ENCODE results near the gene TANK. TPM values are rescaled to one million over a fixed set of nuclear protein-coding genes. Genes with fewer than 3 reads are reported as not detected.

The TANK gene
- total RNA-seq, 2 donors from 2014 or later = 28.5 to 40.2 TPM

GRCh38 chr2:161170958-161171932, 11.0 kb downstream of the TANK start:
- intact Hi-C loops (cut with DNase I) = no loop called here
- no peaks in the 10 kb centered on the region for H3K9me3 ChIP-seq
- WGBS, 2 donors = 57 to 68% methylated on average over 4 of the region's 4 CpGs
- DNase-seq (peak in 1 of 4 donors; percentile 17), ATAC-seq (no peak)
- TF ChIP-seq, protein P1, sequence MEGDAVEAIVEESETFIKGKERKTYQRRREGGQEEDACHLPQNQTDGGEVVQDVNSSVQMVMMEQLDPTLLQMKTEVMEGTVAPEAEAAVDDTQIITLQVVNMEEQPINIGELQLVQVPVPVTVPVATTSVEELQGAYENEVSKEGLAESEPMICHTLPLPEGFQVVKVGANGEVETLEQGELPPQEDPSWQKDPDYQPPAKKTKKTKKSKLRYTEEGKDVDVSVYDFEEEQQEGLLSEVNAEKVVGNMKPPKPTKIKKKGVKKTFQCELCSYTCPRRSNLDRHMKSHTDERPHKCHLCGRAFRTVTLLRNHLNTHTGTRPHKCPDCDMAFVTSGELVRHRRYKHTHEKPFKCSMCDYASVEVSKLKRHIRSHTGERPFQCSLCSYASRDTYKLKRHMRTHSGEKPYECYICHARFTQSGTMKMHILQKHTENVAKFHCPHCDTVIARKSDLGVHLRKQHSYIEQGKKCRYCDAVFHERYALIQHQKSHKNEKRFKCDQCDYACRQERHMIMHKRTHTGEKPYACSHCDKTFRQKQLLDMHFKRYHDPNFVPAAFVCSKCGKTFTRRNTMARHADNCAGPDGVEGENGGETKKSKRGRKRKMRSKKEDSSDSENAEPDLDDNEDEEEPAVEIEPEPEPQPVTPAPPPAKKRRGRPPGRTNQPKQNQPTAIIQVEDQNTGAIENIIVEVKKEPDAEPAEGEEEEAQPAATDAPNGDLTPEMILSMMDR (IDR thresholded peaks at IDR 0.05) = no peak
- no peak overlapping the region for H3K4me3 ChIP-seq
- no peaks in the 10 kb centered on the region for H3K27me3 ChIP-seq
- no peaks in the 10 kb centered on the region for H3K36me3 ChIP-seq (replicated peaks in 1 of 2; ENCODE audit: insufficient read depth in 1 of 2, low read depth in 2 of 2)
- peaks cover 31% of the 10 kb centered on the region for H3K4me1 ChIP-seq
- no peak overlapping the region for H3K27ac ChIP-seq

GRCh38 chr2:161172901-161173540, 12.8 kb downstream of the TANK start:
- H3K36me3 ChIP-seq (replicated peaks in 1 of 2; ENCODE audit: insufficient read depth in 1 of 2, low read depth in 2 of 2) = no peaks in the 10 kb centered on the region
- peaks cover 25% of the 10 kb centered on the region for H3K4me1 ChIP-seq
- H3K27ac ChIP-seq = no peak overlapping the region
- WGBS, 2 donors = 88 to 89% methylated on average over 4 of the region's 4 CpGs
- no peak for ATAC-seq
- no peak for TF ChIP-seq POLR2A (IDR thresholded peaks at IDR 0.05)
- TF ChIP-seq, protein P1 (IDR thresholded peaks at IDR 0.05) = no peak
- no peaks in the 10 kb centered on the region for H3K27me3 ChIP-seq
- intact Hi-C loops (cut with DNase I) = no loop called here
- no peak for DNase-seq
- H3K4me3 ChIP-seq = no peak overlapping the region
- H3K9me3 ChIP-seq = no peaks in the 10 kb centered on the region

DNA sequence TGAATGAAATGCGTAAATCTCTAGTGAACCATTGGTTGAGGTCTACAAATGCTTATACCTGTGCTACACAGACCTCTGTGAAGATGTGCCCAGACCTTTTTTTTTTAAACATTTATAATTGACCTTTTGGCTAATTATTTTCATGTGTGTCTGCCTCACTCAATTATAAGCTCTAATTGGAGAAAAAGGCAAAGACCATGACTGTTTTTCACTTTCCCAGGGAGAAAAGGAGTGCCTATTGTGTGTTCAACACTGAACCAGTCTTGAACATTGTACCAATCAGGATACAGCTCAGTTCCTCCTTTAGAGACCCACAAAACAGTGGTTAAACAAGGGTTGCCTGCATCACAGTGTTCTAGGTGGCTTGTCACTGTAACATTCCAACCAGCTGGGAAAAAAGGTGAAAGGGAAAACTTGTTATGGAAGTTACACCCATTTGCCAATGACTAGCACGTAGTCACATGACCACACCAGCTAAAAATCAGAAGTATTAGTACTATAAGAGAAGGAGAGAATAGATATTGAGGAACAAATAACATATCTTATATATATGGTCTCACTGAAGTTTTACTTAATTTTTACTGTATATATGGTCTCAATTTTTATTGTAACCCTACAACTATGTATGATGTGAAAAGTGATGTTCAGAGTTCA, 13.4 kb downstream of the TANK start:
- no peak overlapping the region for H3K4me3 ChIP-seq
- no peaks in the 10 kb centered on the region for H3K27me3 ChIP-seq
- H3K9me3 ChIP-seq = no peaks in the 10 kb centered on the region
- DNase-seq = no peak
- WGBS, 2 donors = 92 to 100% methylated on average over 2 of the region's 2 CpGs
- intact Hi-C loops (cut with DNase I) = no loop called here
- peaks cover 25% of the 10 kb centered on the region for H3K4me1 ChIP-seq
- no peak for ATAC-seq
- H3K36me3 ChIP-seq (replicated peaks in 1 of 2; ENCODE audit: insufficient read depth in 1 of 2, low read depth in 2 of 2) = no peaks in the 10 kb centered on the region
- TF ChIP-seq, protein P1 (IDR thresholded peaks at IDR 0.05) = no peak
- no peak for TF ChIP-seq POLR2A (IDR thresholded peaks at IDR 0.05)
- H3K27ac ChIP-seq = no peak overlapping the region

GRCh38 chr2:161177969-161178368, 17.7 kb downstream of the TANK start:
- DNase-seq (no peak), ATAC-seq (no peak)
- intact Hi-C loops (cut with DNase I) = no loop called here
- 81 to 84% methylated on average over 1 of the region's 1 CpG for WGBS, 2 donors
- H3K36me3 ChIP-seq (replicated peaks in 1 of 2; ENCODE audit: insufficient read depth in 1 of 2, low read depth in 2 of 2) = peaks cover 10 to 11% of the 10 kb centered on the region in 2 donors
- TF ChIP-seq POLR2A (IDR thresholded peaks at IDR 0.05) = no peak
- TF ChIP-seq, protein P1 (IDR thresholded peaks at IDR 0.05) = no peak
- no peak overlapping the region for H3K4me3 ChIP-seq
- no peaks in the 10 kb centered on the region for H3K27me3 ChIP-seq
- no peak overlapping the region for H3K27ac ChIP-seq
- peaks cover 6% of the 10 kb centered on the region for H3K4me1 ChIP-seq
- H3K9me3 ChIP-seq = no peaks in the 10 kb centered on the region

Measured in body of pancreas (tissue), 4 donors.